ENCODE data around the gene SLC15A4. TPM values are rescaled to one million over a fixed set of nuclear protein-coding genes. Genes with fewer than 3 reads are reported as not detected.

Gene SLC15A4
- total and polyA plus RNA-seq, 4 donors, result 11.7 to 42.4 (median 31.9) TPM

GRCh38 chr12:128752386-128752785 is 71.4 kb downstream of the SLC15A4 start:
- H3K4me3 ChIP-seq, result no peak overlapping the region
- no peak for TF ChIP-seq CTCF (IDR thresholded peaks at IDR 0.05; ENCODE audit: control extremely low read depth, extremely low read depth)
- 84 to 87% methylated on average over 5 of the region's 5 CpGs for WGBS, 2 donors
- DNase-seq (no peak), ATAC-seq (ENCODE audit: insufficient read depth, low FRiP score) (no peak)
- peaks cover 0 to 2% (median 0%) of the 10 kb centered on the region in 4 donors for H3K9me3 ChIP-seq (ENCODE audit: control insufficient read depth in 4 of 4, insufficient read depth in 3 of 4, low read length in 3 of 4)
- H3K4me1 ChIP-seq (ENCODE audit: control insufficient read depth in 5 of 5, insufficient read depth in 5 of 5, low read length in 5 of 5), result no peaks in the 10 kb centered on the region
- H3K36me3 ChIP-seq (ENCODE audit: control insufficient read depth in 4 of 4, insufficient read depth in 4 of 4, low read length in 4 of 4), result no peaks in the 10 kb centered on the region
- no peaks in the 10 kb centered on the region for H3K27me3 ChIP-seq (ENCODE audit: control insufficient read depth in 3 of 3, insufficient read depth in 3 of 3, low read length in 2 of 3)
- no peak overlapping the region for H3K9ac ChIP-seq (ENCODE audit: insufficient read depth in 1 of 2, low read length in 2 of 2)
- H3K27ac ChIP-seq (ENCODE audit: low read depth in 1 of 2, low read length in 1 of 2), result no peak overlapping the region

- H3K9ac ChIP-seq (ENCODE audit: insufficient read depth in 1 of 2, low read length in 2 of 2), result no peak overlapping the region
- no peak overlapping the region for H3K27ac ChIP-seq (ENCODE audit: low read depth in 1 of 2, low read length in 1 of 2)
- no peak for DNase-seq
- no peak for TF ChIP-seq CTCF (IDR thresholded peaks at IDR 0.05; ENCODE audit: control extremely low read depth, extremely low read depth)
- H3K9me3 ChIP-seq (ENCODE audit: control insufficient read depth in 4 of 4, insufficient read depth in 3 of 4, low read length in 3 of 4), result no peaks in the 10 kb centered on the region
- no peak for ATAC-seq (ENCODE audit: insufficient read depth, low FRiP score)
- 71 to 74% methylated on average over 13 of the region's 13 CpGs for WGBS, 2 donors
- peaks cover 0 to 3% (median 0%) of the 10 kb centered on the region in 3 donors for H3K27me3 ChIP-seq (ENCODE audit: control insufficient read depth in 3 of 3, insufficient read depth in 3 of 3, low read length in 2 of 3)
- H3K36me3 ChIP-seq (ENCODE audit: control insufficient read depth in 4 of 4, insufficient read depth in 4 of 4, low read length in 4 of 4), result no peaks in the 10 kb centered on the region
- H3K4me3 ChIP-seq, result no peak overlapping the region
- H3K4me1 ChIP-seq (ENCODE audit: control insufficient read depth in 5 of 5, insufficient read depth in 5 of 5, low read length in 5 of 5), result no peaks in the 10 kb centered on the region
Measured at GRCh38 chr12:128747441-128747840, 76.3 kb downstream of the SLC15A4 start.

- Histone ChIP-seq H3K27ac (ENCODE audit: low read depth in 1 of 2, low read length in 1 of 2) (no peak overlapping the region), H3K4me3 (no peak overlapping the region), H3K4me1 (ENCODE audit: control insufficient read depth in 5 of 5, insufficient read depth in 5 of 5, low read length in 5 of 5) (no peaks in the 10 kb centered on the region), H3K36me3 (ENCODE audit: control insufficient read depth in 4 of 4, insufficient read depth in 4 of 4, low read length in 4 of 4) (no peaks in the 10 kb centered on the region), H3K9ac (ENCODE audit: insufficient read depth in 1 of 2, low read length in 2 of 2) (no peak overlapping the region), H3K27me3 (ENCODE audit: control insufficient read depth in 3 of 3, insufficient read depth in 3 of 3, low read length in 2 of 3) (peaks cover 0 to 3% (median 0%) of the 10 kb centered on the region in 3 donors), H3K9me3 (ENCODE audit: control insufficient read depth in 4 of 4, insufficient read depth in 3 of 4, low read length in 3 of 4) (no peaks in the 10 kb centered on the region)
- no peak for TF ChIP-seq CTCF (IDR thresholded peaks at IDR 0.05; ENCODE audit: control extremely low read depth, extremely low read depth)
- ATAC-seq (ENCODE audit: insufficient read depth, low FRiP score) (no peak), DNase-seq (no peak)
- WGBS, 2 donors, result 38 to 40% methylated on average over 11 of the region's 11 CpGs
Measured at GRCh38 chr12:128745772-128746689, 77.7 kb downstream of the SLC15A4 start.

Data from lung (tissue), 12 donors.